Measurements from ENCODE around the gene SCAPER.
"Not testable (repeated sequence)": the region's sequence is repeated elsewhere in the genome, so short reads cannot be mapped to it uniquely, and the experiment has no call there.

SCAPER gene

DNA sequence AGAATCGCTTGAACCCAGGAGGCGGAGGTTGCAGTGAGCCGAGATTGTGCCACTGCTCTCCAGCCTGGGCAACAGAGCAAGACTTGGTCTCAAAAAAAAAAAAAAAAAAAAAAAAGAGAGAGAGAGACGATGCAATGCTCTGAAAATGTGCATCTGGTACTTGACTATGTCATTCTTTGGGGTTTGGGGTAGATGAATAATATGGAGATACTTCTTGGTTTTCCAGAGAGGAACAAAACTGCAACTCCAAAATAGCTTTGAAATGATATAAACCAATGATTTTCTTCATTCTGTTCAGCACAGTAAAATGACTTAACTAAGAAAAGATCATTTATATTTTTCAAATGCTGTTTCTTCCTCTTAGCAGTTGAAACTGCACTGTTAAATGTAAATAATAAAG lies 409.7 kb downstream of the SCAPER start:
- no peak for DNase-seq (ENCODE audit: low spot score)

GRCh38 chr15:76492538-76492937 lies 412.6 kb downstream of the SCAPER start:
- no peak for DNase-seq (ENCODE audit: low spot score)

DNA sequence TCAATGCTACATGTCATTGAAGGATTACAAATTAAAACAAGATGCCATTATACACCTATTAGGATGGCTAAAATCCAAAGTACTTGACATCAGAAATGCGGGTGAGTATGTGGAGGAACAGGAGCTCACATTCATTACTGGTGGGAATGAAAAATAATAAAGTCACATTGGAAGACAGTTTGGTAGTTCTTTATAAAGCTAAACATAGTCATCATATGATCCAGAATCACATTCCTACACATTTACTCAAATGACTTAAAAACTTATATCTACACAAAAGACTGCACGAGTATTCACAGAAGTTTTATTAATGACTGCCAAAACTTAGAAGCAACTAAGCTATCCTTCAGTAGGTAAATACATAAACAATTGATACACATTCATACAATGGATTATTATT lies 421.4 kb downstream of the SCAPER start:
- no peak for DNase-seq (ENCODE audit: low spot score)

GRCh38 chr15:76483018-76483417 lies 422.1 kb downstream of the SCAPER start:
- no peak for DNase-seq (ENCODE audit: low spot score)

DNA sequence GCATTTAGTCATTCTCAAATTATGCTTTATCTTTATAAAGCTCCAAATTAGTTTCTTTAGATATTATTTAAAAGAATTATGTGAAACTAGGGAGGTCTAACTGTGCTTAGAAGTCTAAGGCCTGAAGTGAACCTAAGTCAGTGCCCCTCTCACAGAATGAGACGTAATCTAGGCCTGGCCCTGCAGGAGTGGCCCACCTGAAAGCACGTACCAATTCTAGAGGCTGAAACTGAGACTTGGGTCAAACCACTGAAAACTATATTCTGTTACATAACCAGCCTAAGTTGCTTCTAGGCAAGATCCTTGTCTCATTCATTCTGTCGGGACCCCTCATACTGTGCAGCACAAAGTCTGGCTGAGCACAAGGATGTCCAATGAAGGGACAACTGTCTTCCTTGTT lies 424.9 kb downstream of the SCAPER start:
- DNase-seq (ENCODE audit: low spot score) = no peak

- DNase-seq (ENCODE audit: low spot score) = no peak
Measured at GRCh38 chr15:76470691-76471090, 434.4 kb downstream of the SCAPER start.

DNA sequence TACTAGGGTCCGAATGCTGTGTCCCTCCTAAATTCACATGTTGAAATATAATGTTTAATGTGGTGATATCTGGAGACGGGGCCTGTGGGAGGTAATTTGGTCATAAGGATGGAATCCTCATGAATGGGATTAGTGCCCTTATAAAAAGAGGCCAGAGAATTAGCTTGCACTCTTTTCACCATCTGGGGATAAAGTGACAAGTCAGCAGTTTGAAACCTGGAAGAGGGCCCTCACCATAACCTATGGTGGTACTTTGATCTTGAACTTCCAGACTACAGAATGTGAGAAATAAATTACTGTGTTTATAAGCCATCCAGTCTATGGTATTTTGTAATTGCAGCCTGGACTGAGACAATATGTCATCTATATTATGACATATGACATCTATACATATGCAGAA lies 436.4 kb downstream of the SCAPER start:
- no peak for DNase-seq (ENCODE audit: low spot score)

DNA sequence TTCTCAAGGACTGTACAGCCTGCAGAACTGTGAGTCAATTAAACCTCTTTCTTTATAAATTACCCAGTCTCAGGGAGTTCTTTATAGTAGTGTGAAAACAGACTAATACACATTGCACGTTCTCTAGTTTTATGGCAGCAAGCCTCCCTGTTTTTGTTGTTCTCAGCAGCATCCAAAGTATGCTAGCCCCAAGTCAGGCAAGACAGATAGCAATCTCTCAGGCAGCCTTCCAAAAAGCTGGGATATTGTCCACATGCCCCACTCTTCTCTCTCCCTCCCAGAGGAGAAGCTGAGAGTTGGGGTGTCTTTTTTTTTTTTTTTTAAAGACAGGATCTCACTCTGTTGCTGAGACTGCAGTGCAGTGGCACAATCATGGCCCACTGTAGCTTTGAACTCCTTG lies 438.0 kb downstream of the SCAPER start:
- no peak for DNase-seq (ENCODE audit: low spot score)

GRCh38 chr15:76465728-76466127 lies 439.4 kb downstream of the SCAPER start:
- no peak for DNase-seq (ENCODE audit: low spot score)

DNA sequence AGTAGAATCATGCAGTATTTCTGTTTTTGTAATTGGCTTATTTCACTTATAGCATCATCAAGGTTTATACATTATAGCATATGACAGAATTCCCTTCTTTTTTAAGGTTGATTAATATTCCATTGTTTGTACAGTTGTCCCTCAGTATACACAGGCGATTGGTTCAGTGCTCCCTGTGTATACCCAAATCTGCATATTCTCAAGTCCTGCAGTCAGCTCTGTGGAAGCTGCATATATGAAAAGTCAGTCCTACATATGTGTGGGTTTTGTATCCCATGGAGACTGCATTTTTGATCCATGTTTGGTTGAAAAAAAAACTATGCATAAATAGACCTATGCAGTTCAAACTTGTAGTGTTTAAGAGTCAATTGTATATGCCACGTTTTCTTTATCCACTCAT lies 440.9 kb downstream of the SCAPER start:
- no peak for DNase-seq (ENCODE audit: low spot score)

DNA sequence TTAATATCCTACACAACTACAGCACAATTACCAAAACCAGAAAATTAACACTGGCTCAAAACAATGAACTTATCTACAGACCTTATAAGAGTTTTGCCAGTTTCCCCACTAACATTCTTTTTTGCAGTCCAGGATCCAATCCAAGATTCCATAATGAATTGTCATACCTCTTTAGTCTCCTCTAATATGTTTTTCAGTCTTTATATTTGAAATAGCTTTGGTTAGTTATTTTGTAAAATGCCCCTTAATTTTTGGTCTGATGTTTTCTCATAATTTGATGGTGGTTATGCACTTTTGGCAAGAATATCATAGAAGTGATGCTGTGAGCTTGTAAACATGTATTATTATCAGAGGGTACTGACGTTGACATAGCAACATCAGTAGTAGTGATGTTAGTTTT lies 444.3 kb downstream of the SCAPER start:
- no peak for DNase-seq (ENCODE audit: low spot score)

DNA sequence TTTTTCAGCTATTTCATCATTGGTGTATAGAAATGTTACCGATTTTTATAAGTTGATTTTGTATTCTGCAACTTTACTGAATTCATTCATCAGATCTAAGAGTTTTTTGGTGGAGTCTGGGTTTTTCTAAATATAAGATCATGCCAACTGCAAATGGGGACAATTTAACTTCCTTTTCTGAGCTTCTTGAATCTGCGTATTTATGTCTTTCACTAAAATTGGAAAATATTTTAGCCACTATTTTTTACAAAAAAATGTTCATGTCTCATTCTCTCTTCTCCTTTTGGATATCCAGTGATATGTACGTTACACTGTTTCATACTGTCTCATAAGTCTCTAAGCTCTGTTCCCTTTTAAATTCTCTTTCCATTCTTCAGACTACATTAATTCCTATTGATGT lies 444.8 kb downstream of the SCAPER start:
- DNase-seq (ENCODE audit: low spot score) = no peak

- DNase-seq (ENCODE audit: low spot score) = no peak
Measured at GRCh38 chr15:76451540-76451939, 453.6 kb downstream of the SCAPER start.

DNA sequence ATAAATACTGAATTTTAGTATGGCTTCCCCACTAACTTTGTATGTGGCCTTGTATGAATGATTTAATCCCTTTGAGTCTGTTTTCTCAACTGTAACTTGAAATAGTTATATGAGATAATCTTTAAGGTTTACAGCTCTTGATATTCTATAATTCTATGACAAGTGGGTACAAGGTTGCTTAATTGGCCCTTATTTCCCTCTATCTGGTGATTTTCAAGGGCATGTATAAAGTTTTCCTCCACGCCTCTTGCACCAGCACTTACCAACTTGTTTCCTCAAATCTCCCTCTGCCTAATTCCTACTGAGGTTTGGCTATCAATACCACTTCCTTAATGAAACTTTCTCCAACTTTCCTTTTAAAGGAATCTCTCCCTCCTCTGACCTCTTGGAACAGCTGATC lies 455.7 kb downstream of the SCAPER start:
- no peak for DNase-seq (ENCODE audit: low spot score)

DNA sequence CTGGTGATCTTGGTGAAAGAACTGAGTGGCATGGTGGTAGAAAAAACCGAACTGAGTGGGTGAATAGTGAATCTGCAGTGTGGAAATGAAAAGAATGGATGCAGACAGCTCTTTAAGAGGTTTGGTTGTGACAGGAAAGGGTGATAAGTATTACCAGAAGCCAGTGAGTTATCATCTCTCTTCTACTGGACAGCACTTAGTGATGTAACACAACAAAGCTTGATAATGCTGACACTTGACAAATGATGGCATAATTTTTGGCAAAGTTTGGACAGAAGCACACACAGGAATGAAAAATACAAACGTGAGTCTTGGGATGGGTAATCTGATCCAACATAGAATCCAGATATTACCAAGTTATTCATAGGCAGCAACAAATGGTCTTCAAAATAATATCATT lies 456.4 kb downstream of the SCAPER start:
- no peak for DNase-seq (ENCODE audit: low spot score)

DNA sequence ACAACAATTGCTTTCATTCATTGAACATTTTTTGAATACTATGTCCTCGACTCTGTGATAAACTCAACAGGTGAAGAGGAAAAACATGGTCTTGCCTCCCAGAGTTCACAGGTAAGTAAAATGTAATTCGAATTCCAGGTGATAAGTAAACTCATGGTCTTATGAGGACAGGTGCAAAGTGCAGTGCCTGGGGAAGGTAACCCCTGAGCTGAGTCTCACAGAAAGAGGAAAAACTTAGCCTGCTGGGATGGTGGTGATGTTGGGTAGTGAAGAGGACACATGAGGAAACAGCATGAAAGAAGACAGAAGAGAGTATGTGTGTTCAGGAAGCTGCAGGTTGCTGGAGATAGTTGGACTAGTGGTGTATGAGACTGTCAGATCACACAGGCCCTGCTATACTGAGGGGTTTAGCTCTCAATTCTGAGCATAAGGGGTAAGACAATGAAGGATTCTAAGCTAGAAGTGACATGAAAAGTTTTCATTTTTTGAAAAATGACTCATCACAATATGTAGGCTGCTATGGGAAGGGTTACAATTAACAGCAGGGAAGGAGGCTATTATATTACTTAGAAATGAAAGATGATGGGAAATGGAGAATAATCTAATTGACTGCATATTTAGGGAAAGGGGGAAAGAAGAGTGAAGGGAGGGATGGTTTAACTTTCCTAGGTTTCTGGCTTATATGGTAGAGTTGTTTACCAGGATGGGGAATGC lies 457.3 kb downstream of the SCAPER start:
- no peak for DNase-seq (ENCODE audit: low spot score)

- no peak for DNase-seq (ENCODE audit: low spot score)
Measured at GRCh38 chr15:76440441-76440840, 464.7 kb downstream of the SCAPER start.

DNA sequence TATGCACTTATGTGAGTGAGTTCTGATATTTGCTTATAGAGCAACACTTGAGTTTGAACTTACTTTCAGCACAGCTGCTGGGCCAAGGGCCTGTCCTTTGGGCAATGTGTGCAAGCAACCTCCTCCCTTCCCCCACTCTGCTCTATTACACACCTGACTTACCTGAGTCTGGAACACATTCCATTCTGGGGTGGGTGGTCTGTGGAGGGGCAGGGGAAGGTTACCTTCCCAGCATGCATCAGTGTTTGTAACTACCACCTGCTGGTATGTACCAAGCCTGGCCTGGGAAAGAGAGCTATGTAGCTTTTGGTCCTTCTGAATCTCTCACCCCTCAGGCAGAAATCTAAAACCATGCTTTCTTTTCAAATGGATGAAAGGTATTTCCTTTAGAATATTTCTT lies 465.6 kb downstream of the SCAPER start:
- DNase-seq (ENCODE audit: low spot score) = no peak

DNA sequence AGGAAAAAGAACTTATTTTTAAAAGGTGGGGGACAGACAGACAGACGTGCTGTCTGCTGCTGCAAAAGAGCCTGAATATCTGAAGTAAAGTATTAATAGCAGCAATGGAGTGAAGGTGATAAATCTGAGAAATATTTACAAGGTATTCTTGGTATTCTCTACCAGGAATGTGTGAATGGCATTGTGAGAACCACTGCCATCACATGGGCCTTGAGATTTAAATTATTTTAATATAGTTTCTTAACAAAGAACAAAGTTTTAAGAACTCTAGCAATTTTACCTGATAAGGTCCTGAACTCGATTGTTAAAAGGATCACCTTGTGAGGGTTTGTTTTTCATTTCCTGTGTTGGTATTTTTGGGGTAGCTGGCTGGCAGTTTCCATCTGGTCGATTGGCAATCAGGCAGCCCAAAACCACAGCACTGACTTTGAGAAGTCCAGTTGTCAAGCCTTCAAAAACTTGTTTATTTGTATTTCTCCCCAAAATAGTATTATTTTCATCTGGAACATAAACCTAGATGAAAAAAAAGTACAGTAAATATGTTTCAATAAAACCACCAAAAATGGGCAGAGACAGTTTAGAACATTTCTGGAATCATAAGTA lies 471.2 kb downstream of the SCAPER start:
- no peak for DNase-seq (ENCODE audit: low spot score)

DNA sequence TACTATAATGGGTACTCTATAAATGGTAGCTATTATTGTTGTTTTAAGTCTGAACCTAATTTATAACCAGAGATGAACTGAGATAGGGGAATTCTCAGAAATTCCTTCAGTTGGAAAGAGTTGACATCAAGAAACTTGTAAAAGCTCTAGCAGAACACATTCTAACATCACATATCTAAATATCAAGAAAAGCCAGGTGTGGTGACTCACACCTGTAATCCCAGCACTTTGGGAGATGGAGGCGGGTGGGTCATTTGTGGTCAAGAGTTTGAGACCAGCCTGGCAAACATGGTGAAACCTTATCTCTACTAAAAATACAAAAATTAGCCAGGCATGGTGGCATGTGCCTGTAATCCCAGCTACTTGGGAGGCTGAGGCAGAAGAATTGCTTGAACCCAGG lies 472.1 kb downstream of the SCAPER start:
- DNase-seq (ENCODE audit: low spot score) = not testable (repeated sequence)

- DNase-seq (ENCODE audit: low spot score) = no peak
Measured at GRCh38 chr15:76432604-76433003, 472.5 kb downstream of the SCAPER start.

GRCh38 chr15:76431971-76432370 lies 473.2 kb downstream of the SCAPER start:
- DNase-seq (ENCODE audit: low spot score) = no peak

- DNase-seq (ENCODE audit: low spot score) = not testable (repeated sequence)
Measured at GRCh38 chr15:76430711-76431110, 474.4 kb downstream of the SCAPER start.

- DNase-seq (ENCODE audit: low spot score) = no peak
Measured at GRCh38 chr15:76429661-76430060, 475.5 kb downstream of the SCAPER start.

Measured in kidney capillary endothelial cell (primary cell).